Keratinocyte (primary cell): ENCODE results near the gene PATE4. TPM values are rescaled to one million over a fixed set of nuclear protein-coding genes. Genes with fewer than 3 reads are reported as not detected.
"Not testable (repeated sequence)": the region's sequence is repeated elsewhere in the genome, so short reads cannot be mapped to it uniquely, and the experiment has no call there.

Source experiments
- DNase-seq: peaks from one replicate; pipeline ENCODE4 v3.0.0-alpha.2; 2011; ENCODE audit warnings: low read depth, missing footprints, low spot score
- FAIRE-seq: peaks from 2 replicates; lab custom pipeline; 2011; peaks lifted over from hg19 to GRCh38; lab: Jason Lieb, UNC
- H2AFZ ChIP-seq: 2 replicates; pipeline ENCODE4 v1.6.0; 2012; ENCODE audit warnings: low read length, control low read depth, inconsistent platforms; ENCODE audit not compliant: control insufficient read depth
- H3K27ac ChIP-seq: 2 replicates; pipeline ENCODE4 v1.5.1; 2011; ENCODE audit warnings: low read length; ENCODE audit not compliant: control insufficient read depth, insufficient read depth
- H3K27me3 ChIP-seq: 3 replicates; pipeline ENCODE4 v1.6.0; 2011; ENCODE audit warnings: low read length; ENCODE audit not compliant: control insufficient read depth, insufficient read depth; ENCODE audit errors: extremely low read depth
- H3K36me3 ChIP-seq, 2 experiments: 2 replicates in 1 of 2; 3 replicates in 1 of 2; pipeline ENCODE4 v1.5.1; 2011; ENCODE audit warnings: low read length in 2 of 2, mild to moderate bottlenecking in 1 of 2; ENCODE audit not compliant: control insufficient read depth in 2 of 2, insufficient read depth in 2 of 2; ENCODE audit errors: extremely low read depth in 1 of 2
- H3K4me1 ChIP-seq: 3 replicates; pipeline ENCODE4 v1.5.1; 2011; ENCODE audit warnings: low read length; ENCODE audit not compliant: control insufficient read depth, insufficient read depth; ENCODE audit errors: extremely low read depth
- H3K4me2 ChIP-seq: 3 replicates; pipeline ENCODE4 v1.6.0; 2011; ENCODE audit warnings: low read depth, low read length; ENCODE audit not compliant: control insufficient read depth, insufficient read depth; ENCODE audit errors: extremely low read depth
- H3K4me3 ChIP-seq, 3 experiments: fragments of 200-600 bp in 1 of 3; sonication (generic) in 1 of 3; 2 replicates in 2 of 3; 3 replicates in 1 of 3; pipeline ENCODE4 v1.5.1; 2011 to 2016; ENCODE audit warnings: low read length in 3 of 3, mild to moderate bottlenecking in 3 of 3, control low read depth in 2 of 3, inconsistent platforms in 1 of 3, low read depth in 1 of 3, mixed read lengths in 1 of 3, mixed run types in 1 of 3, moderate library complexity in 1 of 3; ENCODE audit not compliant: control insufficient read depth in 2 of 3, insufficient read depth in 2 of 3; ENCODE audit errors: extremely low read depth in 1 of 3
- H3K79me2 ChIP-seq: 2 replicates; pipeline ENCODE4 v1.6.0; 2012; ENCODE audit warnings: low read length; ENCODE audit not compliant: control insufficient read depth, insufficient read depth
- H3K9ac ChIP-seq: 3 replicates; pipeline ENCODE4 v1.6.0; 2011; ENCODE audit warnings: low read length; ENCODE audit not compliant: control insufficient read depth, insufficient read depth; ENCODE audit errors: extremely low read depth
- H3K9me1 ChIP-seq: 3 replicates; pipeline ENCODE4 v1.6.0; 2011; ENCODE audit warnings: low read length; ENCODE audit not compliant: control insufficient read depth, insufficient read depth; ENCODE audit errors: extremely low read depth
- H3K9me3 ChIP-seq: 2 replicates; pipeline ENCODE4 v1.5.1; 2012; ENCODE audit warnings: low read depth, low read length; ENCODE audit not compliant: control insufficient read depth
- H4K20me1 ChIP-seq: 3 replicates; pipeline ENCODE4 v1.6.0; 2011; ENCODE audit warnings: low read length; ENCODE audit not compliant: control insufficient read depth, insufficient read depth; ENCODE audit errors: extremely low read depth
- EZH2 ChIP-seq: IDR thresholded peaks from one replicate; pipeline ENCODE4 v1.6.1; 2012; ENCODE audit warnings: inconsistent platforms, mild to moderate bottlenecking, low read length, moderate library complexity
- dilution Hi-C: fragments of 300-500 bp; cut with MboI; formaldehyde crosslinking; loops from one replicate; pipeline ENCODE4 v1.7.0; 2020; ENCODE audit warnings: low sequenced_read_pairs; ENCODE audit not compliant: extremely low pct_ligation_motif_present
- polyA plus RNA-seq, 5 experiments: library from polyadenylated mRNA; depleted of rRNA in 3 of 5; stranded (reverse) in 3 of 5; stranded (forward) in 1 of 5; unstranded in 1 of 5; fragments of >200 nt; gene quantifications; 1 replicate in 1 of 5; 2 replicates in 3 of 5; 3 replicates in 1 of 5; pipeline versions ENCODE4 v1.2.1 to v1.2.3, GENCODE V29; 2011 to 2012; ENCODE audit warnings: missing spikeins in 2 of 5, low read depth in 1 of 5, low replicate concordance in 1 of 5
- TF ChIP-seq, protein P1 (sequence below), 3 experiments: IDR thresholded peaks in 1 of 3; conservative IDR thresholded peaks in 1 of 3; optimal IDR thresholded peaks in 1 of 3; 2 replicates in 2 of 3; 3 replicates in 1 of 3; pipeline versions ENCODE3 to v1.5.1; 2011; ENCODE audit warnings: low read length in 3 of 3, mild to moderate bottlenecking in 3 of 3, moderate library complexity in 2 of 3, control low read depth in 1 of 3, inconsistent platforms in 1 of 3; ENCODE audit not compliant: insufficient read depth in 2 of 3; ENCODE audit errors: extremely low read depth in 1 of 3

Gene PATE4
- polyA plus RNA-seq, 1 donor (not counting 4 experiments of a cell fraction or from before 2014, with no cell fraction given): not detected

DNA sequence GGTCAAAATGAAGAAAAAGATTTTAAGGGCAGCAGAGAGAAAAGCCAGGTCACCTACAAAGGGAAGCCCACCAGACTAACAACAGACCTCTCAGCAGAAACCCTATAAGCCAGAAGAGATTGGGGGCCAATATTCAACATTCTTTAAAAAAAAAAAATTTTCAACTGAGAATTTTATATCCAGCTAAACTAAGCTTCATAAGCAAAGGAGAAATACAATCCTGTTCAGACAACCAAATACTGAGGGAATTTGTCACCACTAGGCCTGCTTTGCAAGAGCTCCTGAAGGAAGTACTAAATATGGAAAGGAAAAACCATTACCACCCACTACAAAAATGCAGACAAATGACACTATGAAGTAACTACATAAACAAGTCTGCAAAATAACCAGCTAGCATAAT lies 13.1 kb downstream of the PATE4 start:
- no peak overlapping the region for H3K4me3 ChIP-seq
- no peaks in the 10 kb centered on the region for H3K9me3 ChIP-seq
- no peak overlapping the region for H3K27ac ChIP-seq
- H3K9ac ChIP-seq: no peak overlapping the region
- H3K4me2 ChIP-seq: no peak overlapping the region
- no peaks in the 10 kb centered on the region for H3K36me3 ChIP-seq
- no peaks in the 10 kb centered on the region for H4K20me1 ChIP-seq
- FAIRE-seq: no peak
- dilution Hi-C loops: no loop called here
- TF ChIP-seq EZH2: no peak
- TF ChIP-seq, protein P1, sequence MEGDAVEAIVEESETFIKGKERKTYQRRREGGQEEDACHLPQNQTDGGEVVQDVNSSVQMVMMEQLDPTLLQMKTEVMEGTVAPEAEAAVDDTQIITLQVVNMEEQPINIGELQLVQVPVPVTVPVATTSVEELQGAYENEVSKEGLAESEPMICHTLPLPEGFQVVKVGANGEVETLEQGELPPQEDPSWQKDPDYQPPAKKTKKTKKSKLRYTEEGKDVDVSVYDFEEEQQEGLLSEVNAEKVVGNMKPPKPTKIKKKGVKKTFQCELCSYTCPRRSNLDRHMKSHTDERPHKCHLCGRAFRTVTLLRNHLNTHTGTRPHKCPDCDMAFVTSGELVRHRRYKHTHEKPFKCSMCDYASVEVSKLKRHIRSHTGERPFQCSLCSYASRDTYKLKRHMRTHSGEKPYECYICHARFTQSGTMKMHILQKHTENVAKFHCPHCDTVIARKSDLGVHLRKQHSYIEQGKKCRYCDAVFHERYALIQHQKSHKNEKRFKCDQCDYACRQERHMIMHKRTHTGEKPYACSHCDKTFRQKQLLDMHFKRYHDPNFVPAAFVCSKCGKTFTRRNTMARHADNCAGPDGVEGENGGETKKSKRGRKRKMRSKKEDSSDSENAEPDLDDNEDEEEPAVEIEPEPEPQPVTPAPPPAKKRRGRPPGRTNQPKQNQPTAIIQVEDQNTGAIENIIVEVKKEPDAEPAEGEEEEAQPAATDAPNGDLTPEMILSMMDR (optimal IDR thresholded peaks at IDR 0.05 in 1 of 3, IDR thresholded peaks at IDR 0.05 in 1 of 3, conservative IDR thresholded peaks at IDR 0.05 in 1 of 3; ENCODE audit: extremely low read depth in 1 of 3, insufficient read depth in 2 of 3, low read length in 3 of 3): no peak
- no peaks in the 10 kb centered on the region for H3K79me2 ChIP-seq
- DNase-seq: no peak
- no peaks in the 10 kb centered on the region for H3K4me1 ChIP-seq
- H2AFZ ChIP-seq: no peak overlapping the region
- no peaks in the 10 kb centered on the region for H3K9me1 ChIP-seq
- H3K27me3 ChIP-seq: no peaks in the 10 kb centered on the region

DNA sequence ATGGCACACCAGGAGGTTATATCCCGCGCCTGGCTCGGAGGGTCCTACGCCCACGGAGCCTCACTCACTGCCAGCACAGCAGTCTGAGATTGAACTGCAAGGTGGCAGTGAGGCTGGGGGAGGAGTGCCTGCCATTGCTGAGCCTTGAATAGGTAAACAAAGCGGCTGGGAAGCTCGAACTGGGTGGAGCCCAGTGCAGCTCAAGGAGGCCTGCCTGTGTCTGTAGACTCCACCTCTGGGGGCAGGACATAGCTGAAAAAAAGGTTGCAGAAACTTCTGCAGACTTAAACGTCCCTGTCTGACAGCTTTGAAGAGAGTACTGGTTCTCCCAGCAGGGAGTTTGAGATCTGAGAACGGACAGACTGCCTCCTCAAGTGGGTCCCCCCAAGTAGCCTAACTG lies 24.6 kb downstream of the PATE4 start:
- H3K4me1 ChIP-seq, H3K4me3 ChIP-seq, H3K36me3 ChIP-seq, H3K27ac ChIP-seq, dilution Hi-C loops, DNase-seq, H3K9me3 ChIP-seq, FAIRE-seq, H3K27me3 ChIP-seq, H2AFZ ChIP-seq, H3K4me2 ChIP-seq, H4K20me1 ChIP-seq, H3K79me2 ChIP-seq, H3K9ac ChIP-seq, H3K9me1 ChIP-seq: not testable (repeated sequence)

DNA sequence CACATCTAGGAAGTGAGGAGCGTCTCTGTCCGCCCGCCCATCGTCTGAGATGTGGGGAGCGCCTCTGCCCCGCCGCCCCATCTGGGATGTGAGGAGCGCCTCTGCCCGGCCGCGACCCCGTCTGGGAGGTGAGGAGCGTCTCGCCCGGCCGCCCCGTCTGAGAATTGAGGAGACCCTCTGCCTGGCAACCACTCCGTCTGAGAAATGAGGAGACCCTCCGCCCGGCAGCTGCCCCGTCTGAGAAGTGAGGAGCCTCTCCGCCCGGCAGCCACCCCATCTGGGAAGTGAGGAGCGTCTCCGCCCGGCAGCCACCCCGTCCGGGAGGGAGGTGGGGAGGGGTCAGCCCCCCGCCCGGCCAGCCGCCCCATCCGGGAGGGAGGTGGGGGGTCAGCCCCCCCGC lies 29.7 kb downstream of the PATE4 start:
- H4K20me1 ChIP-seq, DNase-seq, H3K27ac ChIP-seq, dilution Hi-C loops, H3K4me2 ChIP-seq, H3K9me1 ChIP-seq, H3K79me2 ChIP-seq, FAIRE-seq, H3K4me1 ChIP-seq, H2AFZ ChIP-seq, H3K9me3 ChIP-seq, H3K4me3 ChIP-seq, H3K27me3 ChIP-seq, H3K9ac ChIP-seq, H3K36me3 ChIP-seq: not testable (repeated sequence)

DNA sequence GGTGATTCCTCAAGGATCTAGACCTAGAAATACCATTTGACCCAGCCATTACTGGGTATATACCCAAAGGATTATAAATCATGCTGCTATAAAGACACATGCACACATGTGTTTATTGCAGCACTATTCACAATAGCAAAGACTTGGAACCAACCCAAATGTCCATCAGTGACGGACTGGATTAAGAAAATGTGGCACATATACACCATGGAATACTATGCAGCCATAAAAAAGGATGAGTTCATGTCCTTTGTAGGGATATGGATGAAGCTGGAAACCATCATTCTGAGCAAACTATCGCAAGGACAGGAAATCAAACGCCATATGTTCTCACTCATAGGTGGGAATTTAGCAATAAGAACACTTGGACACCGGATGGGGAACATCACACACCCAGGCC lies 32.2 kb downstream of the PATE4 start:
- H3K27me3 ChIP-seq, H3K9ac ChIP-seq, H3K36me3 ChIP-seq, H2AFZ ChIP-seq, FAIRE-seq, DNase-seq, H3K4me1 ChIP-seq, H3K9me1 ChIP-seq, H3K27ac ChIP-seq, H3K79me2 ChIP-seq, H3K4me3 ChIP-seq, H3K9me3 ChIP-seq, H3K4me2 ChIP-seq, H4K20me1 ChIP-seq, dilution Hi-C loops: not testable (repeated sequence)
